Measurements from ENCODE around the gene OR52J3.

- TF ChIP-seq, protein P1, sequence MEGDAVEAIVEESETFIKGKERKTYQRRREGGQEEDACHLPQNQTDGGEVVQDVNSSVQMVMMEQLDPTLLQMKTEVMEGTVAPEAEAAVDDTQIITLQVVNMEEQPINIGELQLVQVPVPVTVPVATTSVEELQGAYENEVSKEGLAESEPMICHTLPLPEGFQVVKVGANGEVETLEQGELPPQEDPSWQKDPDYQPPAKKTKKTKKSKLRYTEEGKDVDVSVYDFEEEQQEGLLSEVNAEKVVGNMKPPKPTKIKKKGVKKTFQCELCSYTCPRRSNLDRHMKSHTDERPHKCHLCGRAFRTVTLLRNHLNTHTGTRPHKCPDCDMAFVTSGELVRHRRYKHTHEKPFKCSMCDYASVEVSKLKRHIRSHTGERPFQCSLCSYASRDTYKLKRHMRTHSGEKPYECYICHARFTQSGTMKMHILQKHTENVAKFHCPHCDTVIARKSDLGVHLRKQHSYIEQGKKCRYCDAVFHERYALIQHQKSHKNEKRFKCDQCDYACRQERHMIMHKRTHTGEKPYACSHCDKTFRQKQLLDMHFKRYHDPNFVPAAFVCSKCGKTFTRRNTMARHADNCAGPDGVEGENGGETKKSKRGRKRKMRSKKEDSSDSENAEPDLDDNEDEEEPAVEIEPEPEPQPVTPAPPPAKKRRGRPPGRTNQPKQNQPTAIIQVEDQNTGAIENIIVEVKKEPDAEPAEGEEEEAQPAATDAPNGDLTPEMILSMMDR (IDR thresholded peaks at IDR 0.05) = no peak
- TF ChIP-seq EZH2phosphoT487 (IDR thresholded peaks at IDR 0.05) (no peak), EZH2 (IDR thresholded peaks at IDR 0.05) (no peak)
Measured at GRCh38 chr11:5081405-5081804, 35.1 kb downstream of the OR52J3 start.

Measured in neural progenitor cell (in vitro differentiated cells).